Fibroblast of lung (primary cell): ENCODE data around the gene NCAPD2.

Experiments used
- CTCF ChIP-seq, 2 donors: IDR thresholded peaks in 1 of 2; conservative IDR thresholded peaks in 1 of 2; 1 replicate in 1 of 2; 2 replicates in 1 of 2; pipeline ENCODE4 v1.5.1; 2011 to 2012; ENCODE audit warnings: low read length in 2 of 2, control low read depth in 1 of 2, inconsistent platforms in 1 of 2, low read depth in 1 of 2, mild to moderate bottlenecking in 1 of 2
- EZH2 ChIP-seq: IDR thresholded peaks from 2 replicates; pipeline ENCODE4 v1.5.1; 2012; ENCODE audit warnings: low read length, control low read depth, mild to moderate bottlenecking; ENCODE audit errors: missing control alignments

GRCh38 chr12:6552140-6552551 is 58.2 kb downstream of the NCAPD2 start:
- TF ChIP-seq CTCF (conservative IDR thresholded peaks at IDR 0.05 in 1 of 2, IDR thresholded peaks at IDR 0.05 in 1 of 2; ENCODE audit: low read depth in 1 of 2, low read length in 2 of 2) = no peak
- TF ChIP-seq EZH2 = no peak
